GM15510 (cell line): ENCODE results near the gene MUC6.

Source experiments
- POLR2A ChIP-seq: IDR thresholded peaks from 3 replicates; pipeline ENCODE4 v1.6.1; 2011; ENCODE audit warnings: borderline replicate concordance; ENCODE audit not compliant: insufficient read length; ENCODE audit errors: extremely low read depth

Gene MUC6

GRCh38 chr11:1039481-1040427 lies 3.2 kb upstream of the MUC6 start:
- no peak for TF ChIP-seq POLR2A

- TF ChIP-seq POLR2A = no peak
Observed at GRCh38 chr11:1038921-1039320, 2.4 kb upstream of the MUC6 start.

- no peak for TF ChIP-seq POLR2A
Observed at GRCh38 chr11:1038361-1038760, 1.8 kb upstream of the MUC6 start.

- no peak for TF ChIP-seq POLR2A
Observed at GRCh38 chr11:1037506-1038055, 1.1 kb upstream of the MUC6 start.

GRCh38 chr11:1036931-1037330 lies 413 bp upstream of the MUC6 start:
- no peak for TF ChIP-seq POLR2A

- no peak for TF ChIP-seq POLR2A
Observed at GRCh38 chr11:1035577-1036283, 788 bp downstream of the MUC6 start.

GRCh38 chr11:1034456-1035295 lies 1.8 kb downstream of the MUC6 start:
- TF ChIP-seq POLR2A = no peak

- TF ChIP-seq POLR2A = no peak
Observed at GRCh38 chr11:1034001-1034400, 2.5 kb downstream of the MUC6 start.

- no peak for TF ChIP-seq POLR2A
Observed at GRCh38 chr11:1033016-1033798, 3.3 kb downstream of the MUC6 start.

GRCh38 chr11:1032310-1032891 lies 4.1 kb downstream of the MUC6 start:
- no peak for TF ChIP-seq POLR2A

GRCh38 chr11:1031121-1031899 lies 5.2 kb downstream of the MUC6 start:
- TF ChIP-seq POLR2A = no peak

- TF ChIP-seq POLR2A = no peak
Observed at GRCh38 chr11:1030556-1030955, 6.0 kb downstream of the MUC6 start.

- TF ChIP-seq POLR2A = no peak
Observed at GRCh38 chr11:1030086-1030485, 6.4 kb downstream of the MUC6 start.

- TF ChIP-seq POLR2A = no peak
Observed at GRCh38 chr11:1029654-1030053, 6.9 kb downstream of the MUC6 start.

GRCh38 chr11:1029051-1029450 lies 7.5 kb downstream of the MUC6 start:
- no peak for TF ChIP-seq POLR2A
